Activated CD4-positive, CD25-positive, alpha-beta regulatory T cell (primary cell): ENCODE measurements around the gene SYT10.
"Not testable (repeated sequence)": the region's sequence is repeated elsewhere in the genome, so short reads cannot be mapped to it uniquely, and the experiment has no call there.

ENCODE experiments used
- DNase-seq, 4 experiments: peaks; one replicate each; lab custom pipeline; 2025; lab: John Stamatoyannopoulos, UW

Gene SYT10

GRCh38 chr12:33349791-33350190, 89.8 kb downstream of the SYT10 start:
- no peak for DNase-seq

- not testable (repeated sequence) for DNase-seq
Observed at GRCh38 chr12:33331961-33332398, 107.6 kb downstream of the SYT10 start.

- DNase-seq = no peak
Observed at GRCh38 chr12:33330940-33331339, 108.7 kb downstream of the SYT10 start.
